CD4-positive, alpha-beta memory T cell (primary cell): ENCODE data around the gene BAIAP2L1. TPM values are rescaled to one million over a fixed set of nuclear protein-coding genes. Genes with fewer than 3 reads are reported as not detected.
"Not testable (repeated sequence)": the region's sequence is repeated elsewhere in the genome, so short reads cannot be mapped to it uniquely, and the experiment has no call there.

Experiments
- CTCF ChIA-PET: fragments of 350-600 bp; sonication (Branson Sonifier 250); formaldehyde crosslinking; loops from one replicate; lab custom pipeline; 2021; ENCODE audit warnings: inconsistent platforms; ENCODE audit not compliant: partially characterized antibody; lab: Charles Lee
- POLR2A ChIA-PET: fragments of 350-600 bp; sonication (Branson Sonifier 250); formaldehyde crosslinking; loops from one replicate; lab custom pipeline; 2021; ENCODE audit not compliant: partially characterized antibody; lab: Charles Lee
- DNase-seq, 5 donors: peaks; one replicate each; pipeline versions ENCODE4 v3.0.0 to v3.0.0-alpha.2; 2020 to 2022; ENCODE audit warnings: mixed read lengths in 1 of 5
- H3K27ac ChIP-seq: one replicate; pipeline ENCODE4 v1.7.0; 2013; ENCODE audit warnings: low read depth, low read length
- H3K27me3 ChIP-seq: 2 replicates; pipeline ENCODE4 v1.7.0; 2013; ENCODE audit warnings: mild to moderate bottlenecking, low read length, moderate library complexity; ENCODE audit not compliant: insufficient read depth
- H3K36me3 ChIP-seq: 2 replicates; pipeline ENCODE4 v1.7.0; 2013; ENCODE audit warnings: mild to moderate bottlenecking, low read length, moderate library complexity; ENCODE audit not compliant: insufficient read depth
- H3K4me1 ChIP-seq: 2 replicates; pipeline ENCODE4 v1.7.0; 2013; ENCODE audit warnings: mild to moderate bottlenecking, low read length, moderate library complexity; ENCODE audit not compliant: insufficient read depth
- H3K4me3 ChIP-seq, 2 donors: one replicate each; pipeline ENCODE4 v1.7.0; 2013; ENCODE audit warnings: low read length in 2 of 2, mild to moderate bottlenecking in 1 of 2
- H3K9me3 ChIP-seq, 2 donors: one replicate each; pipeline ENCODE4 v1.7.0; 2013; ENCODE audit warnings: low read length in 2 of 2, control low read depth in 1 of 2; ENCODE audit not compliant: control insufficient read depth in 1 of 2
- H3K27ac Mint-ChIP-seq, 7 donors: one replicate each; pipeline ENCODE4 v1.8.0; 2020 to 2021; ENCODE audit warnings: mixed read lengths in 7 of 7, mild to moderate bottlenecking in 6 of 7, inconsistent platforms in 3 of 7, moderate library complexity in 3 of 7
- H3K27me3 Mint-ChIP-seq, 2 donors: one replicate each; pipeline ENCODE4 v1.8.0; 2020 to 2021; ENCODE audit warnings: mixed read lengths in 2 of 2
- H3K36me3 Mint-ChIP-seq, 2 donors: one replicate each; pipeline ENCODE4 v1.8.0; 2020 to 2021; ENCODE audit warnings: mixed read lengths in 2 of 2, inconsistent platforms in 1 of 2, mild to moderate bottlenecking in 1 of 2
- H3K4me1 Mint-ChIP-seq, 4 donors: one replicate each; pipeline ENCODE4 v1.8.0; 2020 to 2021; ENCODE audit warnings: mixed read lengths in 4 of 4, mild to moderate bottlenecking in 1 of 4
- H3K4me3 Mint-ChIP-seq, 8 donors: one replicate each; pipeline ENCODE4 v1.8.0; 2020 to 2021; ENCODE audit warnings: mixed read lengths in 8 of 8, mild to moderate bottlenecking in 7 of 8, moderate library complexity in 6 of 8, inconsistent platforms in 3 of 8
- H3K9me3 Mint-ChIP-seq, 8 donors: one replicate each; pipeline ENCODE4 v1.8.0; 2020 to 2021; ENCODE audit warnings: mixed read lengths in 8 of 8, mild to moderate bottlenecking in 5 of 8, inconsistent platforms in 3 of 8, moderate library complexity in 1 of 8
- intact Hi-C: fragments of 100-400 bp; cut with micrococcal nuclease; formaldehyde crosslinking; loops from one replicate; pipeline ENCODE4 v1.15.1; 2023
- polyA plus RNA-seq, 2 donors: library from polyadenylated mRNA; unstranded; fragments of 300-500 nt; fragmentation: Illumina TruSeq; gene quantifications; one replicate each; pipeline ENCODE4 v1.2.3, GENCODE V29; 2021
- total RNA-seq, 2 experiments: library from RNA; stranded (reverse); gene quantifications; one replicate each; pipeline ENCODE4 v1.2.3, GENCODE V29; 2021

Gene BAIAP2L1
- total and polyA plus RNA-seq, 4 experiments from 2014 or later: 0.32 to 0.42 (median 0.37) TPM

GRCh38 chr7:98322331-98323270 is 78.3 kb downstream of the BAIAP2L1 start:
- CTCF ChIA-PET: no interaction called here
- POLR2A ChIA-PET: no interaction called here
- Mint-ChIP-seq H3K4me1 (no peaks in the 10 kb centered on the region), H3K27ac (no peak overlapping the region), H3K36me3 (peaks cover 0 to 4% of the 10 kb centered on the region in 2 donors), H3K9me3 (peaks cover 0 to 4% (median 0%) of the 10 kb centered on the region in 8 donors), H3K4me3 (peak overlapping the region in 1 of 8 donors; percentile 26), H3K27me3 (peaks cover 4 to 6% of the 10 kb centered on the region in 2 donors)
- DNase-seq: no peak
- H3K27ac ChIP-seq: no peak overlapping the region
- H3K4me1 ChIP-seq: no peaks in the 10 kb centered on the region
- H3K27me3 ChIP-seq: no peaks in the 10 kb centered on the region
- no peaks in the 10 kb centered on the region for H3K9me3 ChIP-seq
- H3K4me3 ChIP-seq: no peak overlapping the region
- intact Hi-C loops: no loop called here
- H3K36me3 ChIP-seq: no peaks in the 10 kb centered on the region

GRCh38 chr7:98321301-98321700 is 79.6 kb downstream of the BAIAP2L1 start:
- POLR2A ChIA-PET: no interaction called here
- H3K9me3 Mint-ChIP-seq: peaks cover 0 to 6% (median 0%) of the 10 kb centered on the region in 8 donors
- H3K27me3 Mint-ChIP-seq: peaks cover 4 to 6% of the 10 kb centered on the region in 2 donors
- Histone ChIP-seq H3K4me3 (no peak overlapping the region), H3K4me1 (no peaks in the 10 kb centered on the region), H3K9me3 (no peaks in the 10 kb centered on the region), H3K27ac (no peak overlapping the region), H3K36me3 (no peaks in the 10 kb centered on the region), H3K27me3 (no peaks in the 10 kb centered on the region)
- no peaks in the 10 kb centered on the region for H3K4me1 Mint-ChIP-seq
- CTCF ChIA-PET: no interaction called here
- peaks cover 0 to 5% of the 10 kb centered on the region in 2 donors for H3K36me3 Mint-ChIP-seq
- H3K4me3 Mint-ChIP-seq: no peak overlapping the region
- intact Hi-C loops: no loop called here
- no peak for DNase-seq
- H3K27ac Mint-ChIP-seq: no peak overlapping the region

DNA sequence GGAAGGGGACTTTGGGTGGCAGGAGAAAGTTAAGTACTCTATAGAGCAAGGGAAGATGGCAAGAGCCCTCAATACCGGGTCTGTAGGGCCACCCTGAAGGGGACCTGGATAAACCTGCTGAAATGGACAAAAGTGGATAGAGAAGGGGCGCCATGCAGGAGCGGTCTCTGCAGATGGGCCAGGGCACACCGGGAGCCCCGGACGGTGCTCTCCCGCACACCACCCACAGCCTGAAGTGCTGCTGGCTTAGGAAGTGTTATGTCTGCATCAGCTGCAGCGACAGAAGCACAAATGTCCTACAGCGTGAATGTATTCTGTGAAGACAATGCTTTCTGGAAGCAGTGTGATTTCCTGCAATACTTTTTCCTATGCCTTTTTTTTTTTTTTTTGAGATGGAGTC is 81.7 kb downstream of the BAIAP2L1 start:
- Mint-ChIP-seq H3K27me3 (peaks cover 4 to 6% of the 10 kb centered on the region in 2 donors), H3K4me1 (no peaks in the 10 kb centered on the region), H3K9me3 (peaks cover 0 to 8% (median 1%) of the 10 kb centered on the region in 8 donors), H3K36me3 (peaks cover 0 to 9% of the 10 kb centered on the region in 2 donors), H3K27ac (no peak overlapping the region), H3K4me3 (no peak overlapping the region)
- Histone ChIP-seq H3K27me3 (no peaks in the 10 kb centered on the region), H3K4me1 (no peaks in the 10 kb centered on the region), H3K36me3 (no peaks in the 10 kb centered on the region), H3K4me3 (no peak overlapping the region), H3K27ac (no peak overlapping the region), H3K9me3 (no peaks in the 10 kb centered on the region)
- intact Hi-C loops: no loop called here
- POLR2A ChIA-PET: no interaction called here
- CTCF ChIA-PET: no interaction called here
- DNase-seq: no peak

GRCh38 chr7:98317366-98318040 is 83.4 kb downstream of the BAIAP2L1 start:
- no peaks in the 10 kb centered on the region for H3K4me1 ChIP-seq
- ChIA-PET CTCF (no interaction called here), POLR2A (no interaction called here)
- H3K9me3 ChIP-seq: no peaks in the 10 kb centered on the region
- no peaks in the 10 kb centered on the region for H3K27me3 ChIP-seq
- Mint-ChIP-seq H3K27ac (peak overlapping the region in 2 of 7 donors; percentile 17 to 31), H3K36me3 (peaks cover 0 to 9% of the 10 kb centered on the region in 2 donors), H3K9me3 (peaks cover 0 to 7% (median 1%) of the 10 kb centered on the region in 8 donors), H3K4me1 (no peaks in the 10 kb centered on the region), H3K4me3 (no peak overlapping the region), H3K27me3 (peaks cover 0 to 4% of the 10 kb centered on the region in 2 donors)
- no peak overlapping the region for H3K4me3 ChIP-seq
- H3K27ac ChIP-seq: no peak overlapping the region
- DNase-seq: no peak
- H3K36me3 ChIP-seq: no peaks in the 10 kb centered on the region
- intact Hi-C loops: no loop called here

DNA sequence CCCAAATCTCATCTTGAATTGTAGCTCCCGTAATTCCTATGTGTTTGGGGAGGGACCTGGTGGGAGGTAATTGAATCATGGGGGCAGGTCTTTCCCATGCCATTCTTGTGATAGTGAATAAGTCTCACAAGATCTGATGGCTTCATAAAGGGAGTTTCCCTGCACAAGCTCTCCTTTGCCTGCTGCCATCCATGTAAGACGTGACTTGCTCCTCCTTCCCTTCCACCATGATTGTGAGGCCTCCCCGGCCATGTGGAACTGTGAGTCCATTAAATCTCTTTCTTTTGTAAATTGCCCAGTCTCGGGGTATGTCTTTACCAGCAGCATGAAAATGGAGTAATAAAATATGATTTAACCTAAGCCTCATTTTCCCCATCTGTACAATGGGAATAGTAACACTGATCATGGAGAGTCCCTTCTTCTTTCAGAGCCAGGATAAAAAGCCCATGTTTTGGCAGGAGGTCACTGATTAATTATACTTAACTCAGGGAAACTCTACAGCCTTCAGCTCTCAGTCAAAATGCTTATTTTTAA is 84.8 kb downstream of the BAIAP2L1 start:
- CTCF ChIA-PET, H3K27me3 Mint-ChIP-seq, H3K9me3 ChIP-seq, H3K27me3 ChIP-seq, H3K4me3 Mint-ChIP-seq, POLR2A ChIA-PET, H3K36me3 Mint-ChIP-seq, DNase-seq, H3K4me1 ChIP-seq, H3K27ac ChIP-seq, H3K36me3 ChIP-seq, H3K9me3 Mint-ChIP-seq, H3K4me1 Mint-ChIP-seq, intact Hi-C loops, H3K4me3 ChIP-seq: not testable (repeated sequence)
- H3K27ac Mint-ChIP-seq: peak overlapping the region in 1 of 7 donors; percentile 17

- CTCF ChIA-PET: no interaction called here
- no peak overlapping the region for H3K4me3 Mint-ChIP-seq
- DNase-seq: no peak
- H3K27ac ChIP-seq: no peak overlapping the region
- peaks cover 0 to 7% (median 1%) of the 10 kb centered on the region in 8 donors for H3K9me3 Mint-ChIP-seq
- H3K9me3 ChIP-seq: no peaks in the 10 kb centered on the region
- H3K27me3 Mint-ChIP-seq: peaks cover 0 to 1% of the 10 kb centered on the region in 2 donors
- H3K4me1 Mint-ChIP-seq: no peaks in the 10 kb centered on the region
- POLR2A ChIA-PET: no interaction called here
- intact Hi-C loops: no loop called here
- H3K36me3 Mint-ChIP-seq: peaks cover 0 to 9% of the 10 kb centered on the region in 2 donors
- H3K4me1 ChIP-seq: no peaks in the 10 kb centered on the region
- H3K27ac Mint-ChIP-seq: no peak overlapping the region
- H3K27me3 ChIP-seq: no peaks in the 10 kb centered on the region
- no peak overlapping the region for H3K4me3 ChIP-seq
- H3K36me3 ChIP-seq: no peaks in the 10 kb centered on the region
Observed at GRCh38 chr7:98315318-98315993, 85.4 kb downstream of the BAIAP2L1 start.
